T1000 (cell line): ENCODE results near the gene SVBP.
"Not testable (repeated sequence)": the region's sequence is repeated elsewhere in the genome, so short reads cannot be mapped to it uniquely, and the experiment has no call there.

Experiments
- DNase-seq: peaks from one replicate; lab custom pipeline; 2025; ENCODE audit warnings: mixed read lengths; lab: John Stamatoyannopoulos, UW

Gene SVBP

DNA sequence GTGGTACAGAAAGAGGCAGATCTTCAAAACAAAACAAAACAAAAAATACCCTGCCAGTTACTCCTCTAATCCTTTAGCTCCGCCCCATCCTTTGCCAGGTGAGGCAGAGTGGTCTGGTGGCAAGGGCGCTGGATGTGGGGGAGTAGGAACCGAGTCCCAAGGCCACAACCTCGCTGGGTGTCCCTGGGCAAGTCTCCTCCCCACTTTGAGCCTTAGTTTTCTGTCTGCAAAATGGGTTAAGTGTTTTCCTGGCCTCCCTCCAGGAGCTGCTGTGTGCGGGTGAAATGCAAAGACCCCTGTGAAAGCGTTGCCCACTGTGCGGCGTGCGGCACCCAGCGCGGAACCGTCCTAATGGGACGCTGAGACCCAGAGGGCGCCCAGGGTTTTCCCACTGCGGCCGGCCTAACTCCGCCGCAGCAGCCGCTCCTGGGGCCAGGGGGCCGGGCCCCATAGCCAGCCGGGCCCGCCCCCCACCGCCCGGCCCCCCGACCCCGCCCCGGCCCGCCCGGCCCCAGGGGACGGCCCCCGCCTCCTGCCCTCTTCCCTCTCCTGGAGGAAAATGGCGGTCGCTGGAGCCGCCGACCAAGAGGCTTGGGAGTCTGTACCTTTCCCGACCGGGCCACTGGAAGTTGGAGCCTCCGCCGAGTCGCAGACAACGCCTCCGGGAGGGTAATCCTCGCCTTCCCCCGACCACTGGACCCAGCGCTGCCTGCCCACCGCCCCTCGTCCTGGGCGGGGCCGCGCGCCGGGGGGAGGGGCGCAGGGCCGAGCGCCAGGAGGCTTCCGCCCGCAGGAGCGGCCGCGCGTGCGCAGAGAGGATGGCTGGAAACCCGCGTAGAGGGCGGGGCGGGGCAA, at the start of gene SVBP, which contains the start of gene ERMAP:
SVBP (minus strand) TSS at position 813 of the 855 bp plus-strand sequence. CDS start 853 bp downstream, outside the sequence.
ERMAP (plus strand) TSS at position 538 of the 855 bp plus-strand sequence. CDS start 13,327 bp downstream, outside the sequence.
- DNase-seq: peak; percentile 93

DNA sequence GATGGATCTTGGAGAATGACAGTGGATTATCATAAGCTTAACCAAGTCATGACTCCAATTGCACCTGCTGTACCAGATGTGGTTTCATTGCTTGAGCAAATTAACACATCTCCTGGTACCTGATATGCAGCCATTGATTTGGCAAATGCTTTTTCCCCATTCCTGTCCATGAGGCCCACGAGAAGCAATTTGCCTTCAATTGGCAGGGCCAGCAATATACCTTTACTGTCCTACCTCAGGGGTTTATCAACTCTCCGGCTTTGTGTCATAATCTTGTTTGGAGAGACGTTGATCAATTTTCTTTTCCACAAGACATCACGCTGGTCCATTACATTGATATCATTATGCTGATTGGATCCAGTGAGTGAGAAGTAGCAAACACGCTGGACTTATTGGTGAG, 49.4 kb upstream of the SVBP start:
- DNase-seq: no peak

DNA sequence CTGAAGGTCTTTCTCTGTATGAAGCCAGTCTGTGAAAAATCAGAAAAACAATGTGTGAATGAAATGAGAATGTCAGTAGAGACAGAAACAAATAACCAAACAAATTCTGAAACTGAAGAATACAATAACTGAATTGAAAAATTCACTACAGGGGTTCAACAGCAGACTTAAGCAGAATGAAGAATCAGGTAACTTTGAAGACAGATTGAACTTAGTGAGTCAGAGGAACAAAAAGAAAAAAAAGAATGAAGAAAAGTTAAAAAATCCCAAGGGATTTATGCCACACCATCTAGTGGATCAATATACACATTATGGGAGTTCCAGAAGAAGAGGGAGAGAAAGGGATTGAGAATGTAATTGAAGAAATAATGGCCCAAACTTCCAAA, 43.8 kb upstream of the SVBP start:
- DNase-seq: no peak

DNA sequence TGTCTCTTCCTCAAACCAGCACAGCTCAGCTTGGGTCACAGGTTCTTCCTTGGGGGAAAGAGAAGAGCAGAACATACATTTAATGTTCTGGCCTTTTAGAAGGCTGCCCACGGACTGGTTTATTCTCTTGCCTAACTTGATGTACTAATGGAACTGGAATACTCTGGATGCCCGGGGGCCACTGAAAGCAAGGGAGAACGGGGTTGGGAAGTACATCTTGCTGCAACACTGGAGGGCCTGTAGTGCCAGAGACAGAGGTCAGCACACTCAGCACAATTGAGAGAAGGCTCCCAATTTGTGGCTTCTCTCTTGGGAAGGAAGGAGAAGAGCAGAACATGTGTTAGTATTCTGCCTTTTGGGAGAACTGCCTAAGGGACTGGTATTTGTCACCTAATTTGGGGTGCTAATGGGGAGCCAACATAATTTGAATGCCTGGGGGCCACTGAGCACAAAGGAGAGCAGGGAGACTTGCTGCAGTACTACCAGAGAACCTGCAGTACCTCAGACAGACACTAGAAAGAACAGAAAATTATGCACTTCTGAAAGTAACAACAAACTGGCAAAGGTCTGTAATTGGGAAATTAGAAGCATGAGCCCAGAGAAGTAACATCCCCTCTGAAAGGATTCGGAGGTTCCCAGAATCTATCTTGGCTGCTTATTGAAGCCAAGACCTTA, 43.3 kb upstream of the SVBP start:
- DNase-seq: no peak

DNA sequence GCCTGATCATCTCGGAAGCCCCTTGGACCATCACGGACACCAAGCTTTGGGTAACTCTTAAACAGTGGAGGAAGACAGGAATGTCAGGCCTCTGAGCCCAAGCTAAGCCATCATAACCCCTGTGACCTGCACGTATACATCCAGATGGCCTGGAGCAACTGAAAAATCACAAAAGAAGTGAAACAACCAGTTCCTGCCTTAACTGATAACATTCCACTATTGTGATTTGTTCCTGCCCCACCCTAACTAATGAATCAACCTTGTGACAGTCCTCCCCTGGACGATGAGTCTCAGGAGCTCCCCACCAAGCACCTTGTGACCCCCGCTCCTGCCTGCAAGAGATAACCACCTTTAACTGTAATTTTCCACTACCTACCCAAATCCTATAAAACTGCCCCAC, 42.2 kb upstream of the SVBP start:
- DNase-seq: not testable (repeated sequence)

DNA sequence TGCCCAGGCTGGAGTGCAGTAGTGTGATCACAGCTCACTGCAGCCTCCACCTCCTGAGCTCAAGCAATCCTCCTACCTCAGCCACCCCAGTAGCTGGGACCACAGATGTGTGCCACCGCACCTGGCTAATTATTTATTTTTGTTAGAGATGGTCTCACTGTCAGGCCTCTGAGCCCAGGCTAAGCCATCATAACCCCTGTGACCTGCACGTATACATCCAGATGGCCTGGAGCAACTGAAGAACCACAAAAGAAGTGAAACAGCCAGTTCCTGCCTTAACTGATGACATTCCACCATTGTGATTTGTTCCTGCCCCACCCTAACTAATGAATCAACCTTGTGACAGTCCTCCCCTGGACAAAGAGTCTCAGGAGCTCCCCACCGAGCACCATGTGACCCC, 39.4 kb upstream of the SVBP start:
- DNase-seq: not testable (repeated sequence)

- DNase-seq: no peak
These were observed 36.1 kb upstream of the SVBP start for GRCh38 chr1:42853116-42853884.

DNA sequence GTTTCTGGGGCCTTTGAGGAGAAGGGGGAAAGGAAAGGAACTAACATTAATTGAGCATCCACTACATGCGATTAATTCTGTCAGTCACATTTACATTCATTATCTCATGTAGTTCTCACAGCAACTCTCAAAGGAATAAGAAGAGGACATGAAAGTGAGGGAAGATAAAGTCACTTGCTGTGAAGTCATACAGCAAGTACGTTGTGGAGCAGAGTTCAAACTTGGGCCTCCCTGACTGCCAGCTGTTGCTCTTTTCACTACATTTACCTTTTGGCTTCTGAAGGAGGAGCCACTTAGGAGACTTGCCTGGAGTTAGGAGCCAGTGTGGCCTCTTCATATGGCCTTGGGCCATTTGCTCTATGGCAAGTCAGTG, 35.4 kb upstream of the SVBP start:
- DNase-seq: no peak

DNA sequence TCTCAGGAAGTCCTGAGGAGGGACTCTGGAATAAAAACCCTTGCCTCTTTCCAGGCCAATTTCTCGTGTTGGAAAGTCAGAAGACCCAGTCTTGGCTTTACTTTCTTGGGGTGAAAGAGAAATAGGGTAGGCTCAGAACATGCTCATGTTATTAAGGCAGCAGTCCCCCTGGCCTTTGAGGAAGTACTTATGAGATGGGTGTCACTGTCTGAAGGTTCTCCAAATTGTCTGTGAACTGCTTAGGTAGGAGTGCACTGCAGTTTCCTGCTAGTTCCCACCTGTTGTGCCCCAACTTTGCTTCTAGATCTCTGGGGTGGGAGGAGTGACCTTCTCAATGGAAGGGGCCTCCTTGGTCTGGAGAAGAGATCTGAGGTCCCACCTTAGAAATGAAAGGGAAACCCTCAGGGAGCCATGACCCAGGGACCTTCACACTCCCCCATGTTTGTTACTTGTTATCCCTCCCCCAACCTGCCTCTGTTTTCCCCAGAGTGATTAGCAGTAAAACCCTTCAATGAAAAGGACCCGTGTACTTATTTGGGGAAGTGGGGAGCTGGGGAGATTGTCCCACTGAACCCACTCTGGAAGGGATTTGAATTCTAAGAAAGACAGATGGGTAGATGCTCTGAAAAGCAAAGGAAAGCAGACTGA, 34.9 kb upstream of the SVBP start:
- DNase-seq: no peak

DNA sequence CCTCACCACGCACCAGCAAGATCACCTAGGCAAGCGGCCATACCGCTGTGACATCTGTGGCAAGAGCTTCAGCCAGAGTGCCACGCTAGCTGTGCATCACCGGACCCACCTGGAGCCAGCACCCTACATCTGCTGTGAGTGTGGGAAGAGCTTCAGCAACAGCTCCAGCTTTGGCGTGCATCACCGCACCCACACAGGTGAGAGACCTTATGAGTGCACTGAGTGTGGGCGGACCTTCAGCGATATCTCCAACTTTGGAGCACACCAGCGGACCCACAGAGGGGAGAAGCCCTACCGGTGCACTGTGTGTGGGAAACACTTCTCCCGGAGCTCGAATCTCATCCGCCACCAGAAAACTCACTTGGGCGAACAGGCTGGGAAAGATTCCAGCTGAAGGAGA, 34.2 kb upstream of the SVBP start:
- no peak for DNase-seq

- no peak for DNase-seq
These were observed 32.7 kb upstream of the SVBP start for GRCh38 chr1:42849944-42850343.

DNA sequence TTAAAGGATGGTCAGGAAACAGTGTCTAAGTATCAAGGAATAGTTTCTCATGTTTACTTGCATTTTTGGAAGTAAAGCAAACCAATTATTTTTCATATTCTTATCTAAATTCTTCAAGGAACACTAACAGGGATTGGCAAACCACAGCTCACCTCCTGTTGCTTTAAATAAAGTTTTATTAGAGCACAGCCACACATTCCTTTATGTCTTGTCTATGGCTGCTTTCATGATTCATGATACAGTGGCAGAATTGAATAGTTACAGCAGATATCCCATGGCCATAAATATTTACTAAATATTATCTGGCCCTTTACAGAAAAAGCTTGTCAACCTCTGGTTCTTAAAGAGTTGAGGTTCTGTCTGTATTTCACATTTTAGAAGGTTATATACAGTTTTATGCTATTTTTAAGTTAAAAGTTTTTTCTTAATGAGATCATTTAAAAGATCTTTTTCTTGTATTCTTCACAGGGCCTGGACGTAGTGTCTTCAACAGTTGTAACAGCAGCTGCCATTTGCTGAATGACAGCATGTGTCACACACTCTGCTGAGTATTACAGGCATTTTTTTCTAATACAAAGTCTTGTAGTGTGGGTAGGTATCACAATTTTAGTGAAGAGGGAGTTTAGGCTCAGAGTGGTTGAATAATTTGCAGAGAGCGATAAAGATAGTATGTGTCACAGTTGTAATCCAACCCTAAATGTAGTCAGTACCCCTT, 31.8 kb upstream of the SVBP start:
- DNase-seq: no peak

GRCh38 chr1:42847721-42848460, 30.7 kb upstream of the SVBP start:
- DNase-seq: no peak

GRCh38 chr1:42847111-42847595, 30.0 kb upstream of the SVBP start:
- DNase-seq: no peak

- DNase-seq: peak; percentile 89
These were observed 29.3 kb upstream of the SVBP start, which contains the start of gene ZNF691 for GRCh38 chr1:42846257-42847110. Gene ZNF691, plus strand, starts transcription at chr1:42846613. Its CDS starts 3,046 bp downstream, at chr1:42849659.

GRCh38 chr1:42845866-42846256, 28.7 kb upstream of the SVBP start:
- no peak for DNase-seq

DNA sequence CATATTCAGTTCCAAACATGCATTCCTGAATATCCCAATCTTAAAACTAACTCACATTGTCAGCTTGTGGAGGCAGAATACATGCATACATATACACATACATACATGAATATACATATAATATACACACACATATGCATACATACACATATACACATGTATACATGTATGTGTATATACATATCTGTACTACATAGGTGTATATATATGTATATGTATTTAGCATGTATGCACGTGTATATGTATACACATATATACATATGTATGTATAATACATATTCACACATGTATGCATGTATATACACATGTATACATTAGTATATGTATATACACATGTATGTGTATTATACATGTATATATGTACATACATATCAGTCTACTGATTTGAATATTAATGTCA, 28.0 kb upstream of the SVBP start:
- DNase-seq: no peak

DNA sequence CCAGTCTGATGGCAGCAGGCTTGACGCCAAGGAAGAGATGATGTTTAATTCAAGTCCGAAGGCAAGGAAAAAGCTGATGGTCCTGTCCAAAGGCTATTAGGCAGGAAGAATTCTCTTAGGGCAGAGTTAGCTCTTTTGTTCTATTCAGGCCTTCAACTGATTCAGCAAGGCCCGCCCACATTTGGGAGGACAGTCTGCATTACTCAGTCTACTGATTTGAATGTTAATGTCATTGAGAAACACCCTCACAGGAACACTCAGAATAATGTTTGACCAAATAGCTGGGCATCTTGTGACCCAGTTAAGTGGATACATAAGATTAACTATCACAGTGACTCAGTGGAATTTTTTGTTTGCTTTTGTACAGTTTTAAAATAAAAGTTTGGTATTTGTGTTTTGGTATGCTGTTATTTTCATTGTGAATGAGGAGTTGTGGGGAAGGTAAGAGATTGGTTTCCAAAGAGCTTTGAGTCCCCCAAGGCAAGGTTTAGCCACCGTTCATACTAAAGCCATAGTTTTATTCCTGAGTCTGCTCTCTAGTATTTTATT, 27.5 kb upstream of the SVBP start:
- DNase-seq: no peak
